NCI-H187 (cell line): ENCODE measurements around the gene GNAO1.

Source experiments
- DNase-seq, 2 experiments: peaks; one replicate each; lab custom pipeline; 2025; lab: John Stamatoyannopoulos, UW

Gene GNAO1

GRCh38 chr16:56336071-56336688 lies 144.9 kb downstream of the GNAO1 start:
- DNase-seq = no peak

GRCh38 chr16:56336711-56337110 lies 145.4 kb downstream of the GNAO1 start:
- no peak for DNase-seq

GRCh38 chr16:56337131-56337857 lies 146.0 kb downstream of the GNAO1 start:
- no peak for DNase-seq

- no peak for DNase-seq
Observed at GRCh38 chr16:56337858-56338325, 146.6 kb downstream of the GNAO1 start.

- DNase-seq = no peak
Observed at GRCh38 chr16:56338566-56339318, 147.5 kb downstream of the GNAO1 start.

GRCh38 chr16:56339431-56340195 lies 148.3 kb downstream of the GNAO1 start:
- no peak for DNase-seq

- DNase-seq = no peak
Observed at GRCh38 chr16:56340416-56340815, 149.1 kb downstream of the GNAO1 start.

GRCh38 chr16:56340864-56341365 lies 149.6 kb downstream of the GNAO1 start:
- no peak for DNase-seq

- DNase-seq = no peak
Observed at GRCh38 chr16:56341656-56342399, 150.5 kb downstream of the GNAO1 start.

- DNase-seq = no peak
Observed at GRCh38 chr16:56343661-56344517, 152.6 kb downstream of the GNAO1 start.

- DNase-seq = no peak
Observed at GRCh38 chr16:56344518-56345405, 153.5 kb downstream of the GNAO1 start.

- DNase-seq = no peak
Observed at GRCh38 chr16:56345406-56346050, 154.2 kb downstream of the GNAO1 start.

GRCh38 chr16:56346131-56346890 lies 155.0 kb downstream of the GNAO1 start:
- no peak for DNase-seq

- DNase-seq = no peak
Observed at GRCh38 chr16:56347166-56347565, 155.9 kb downstream of the GNAO1 start.

GRCh38 chr16:56347670-56348069 lies 156.4 kb downstream of the GNAO1 start:
- DNase-seq = no peak

GRCh38 chr16:56348168-56349085 lies 157.1 kb downstream of the GNAO1 start:
- DNase-seq = no peak

GRCh38 chr16:56349086-56349415 lies 157.8 kb downstream of the GNAO1 start:
- DNase-seq = no peak
